ENCODE results near the gene LOC101059915. TPM values are rescaled to one million over a fixed set of nuclear protein-coding genes. Genes with fewer than 3 reads are reported as not detected.
"Not testable (repeated sequence)": the region's sequence is repeated elsewhere in the genome, so short reads cannot be mapped to it uniquely, and the experiment has no call there.

LOC101059915 gene

GRCh38 chrX:71719195-71719594, 51.8 kb downstream of the LOC101059915 start:
- not testable (repeated sequence) for DNase-seq (ENCODE audit: extremely low read depth in 1 of 11, low read depth in 9 of 11, low spot score in 4 of 11)

GRCh38 chrX:71720289-71720886, 53.0 kb downstream of the LOC101059915 start:
- DNase-seq (ENCODE audit: extremely low read depth in 1 of 11, low read depth in 9 of 11, low spot score in 4 of 11): not testable (repeated sequence)

Other genes starting within 250 kb of the LOC101059915 start
- gene OGT, start 134.4 kb upstream of the LOC101059915 start, polyA plus RNA-seq (ENCODE audit: insufficient read length in 3 of 3): 100 to 1,000 TPM; 185 to 346 (median 219) TPM
- 1 to 10 TPM; 2.3 to 3.4 (median 2.7) TPM for gene GCNA, start 89.1 kb upstream of the LOC101059915 start, polyA plus RNA-seq (ENCODE audit: insufficient read length in 3 of 3)
- gene CXCR3, start 49.0 kb upstream of the LOC101059915 start, polyA plus RNA-seq (ENCODE audit: insufficient read length in 3 of 3): under 1 TPM in 1 of 3 donors, not detected in 2; 0.18 TPM
- gene CXorf49, start 50.7 kb downstream of the LOC101059915 start, polyA plus RNA-seq (ENCODE audit: insufficient read length in 3 of 3): not detected
- gene CXorf49B, start 95.8 kb downstream of the LOC101059915 start, polyA plus RNA-seq (ENCODE audit: insufficient read length in 3 of 3): not detected
- gene NHSL2, start 243.3 kb downstream of the LOC101059915 start, polyA plus RNA-seq (ENCODE audit: insufficient read length in 3 of 3): 10 to 100 TPM in 1 of 3 donors, 1 to 10 TPM in 2; 9.4 to 10.1 (median 10.0) TPM

All from renal cortex interstitium (tissue), 11 donors.